Measurements from ENCODE around the gene CEMIP2. TPM values are rescaled to one million over a fixed set of nuclear protein-coding genes. Genes with fewer than 3 reads are reported as not detected.

CEMIP2 gene
- total RNA-seq, 3 donors from 2014 or later: 79.0 to 144 (median 81.2) TPM

GRCh38 chr9:71726723-71727122, 41.6 kb downstream of the CEMIP2 start:
- Histone ChIP-seq H3K27me3 (no peaks in the 10 kb centered on the region), H3K4me3 (no peak overlapping the region), H3K9me3 (no peaks in the 10 kb centered on the region), H3K36me3 (no peaks in the 10 kb centered on the region), H3K4me1 (no peaks in the 10 kb centered on the region), H3K27ac (peak overlapping the region in 1 of 2 donors; percentile 37)
- intact Hi-C loops (cut with DNase I; ENCODE audit: low total_unique reads): loop anchor here (5.0 kb wide), 1 partner anchor 1171 kb away; no protein-coding TSS in a partner anchor
- no peak for DNase-seq (ENCODE audit: low spot score in 2 of 2)
- no peak for TF ChIP-seq POLR2A (IDR thresholded peaks at IDR 0.05)
- TF ChIP-seq, protein P1, sequence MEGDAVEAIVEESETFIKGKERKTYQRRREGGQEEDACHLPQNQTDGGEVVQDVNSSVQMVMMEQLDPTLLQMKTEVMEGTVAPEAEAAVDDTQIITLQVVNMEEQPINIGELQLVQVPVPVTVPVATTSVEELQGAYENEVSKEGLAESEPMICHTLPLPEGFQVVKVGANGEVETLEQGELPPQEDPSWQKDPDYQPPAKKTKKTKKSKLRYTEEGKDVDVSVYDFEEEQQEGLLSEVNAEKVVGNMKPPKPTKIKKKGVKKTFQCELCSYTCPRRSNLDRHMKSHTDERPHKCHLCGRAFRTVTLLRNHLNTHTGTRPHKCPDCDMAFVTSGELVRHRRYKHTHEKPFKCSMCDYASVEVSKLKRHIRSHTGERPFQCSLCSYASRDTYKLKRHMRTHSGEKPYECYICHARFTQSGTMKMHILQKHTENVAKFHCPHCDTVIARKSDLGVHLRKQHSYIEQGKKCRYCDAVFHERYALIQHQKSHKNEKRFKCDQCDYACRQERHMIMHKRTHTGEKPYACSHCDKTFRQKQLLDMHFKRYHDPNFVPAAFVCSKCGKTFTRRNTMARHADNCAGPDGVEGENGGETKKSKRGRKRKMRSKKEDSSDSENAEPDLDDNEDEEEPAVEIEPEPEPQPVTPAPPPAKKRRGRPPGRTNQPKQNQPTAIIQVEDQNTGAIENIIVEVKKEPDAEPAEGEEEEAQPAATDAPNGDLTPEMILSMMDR (IDR thresholded peaks at IDR 0.05): no peak
- TF ChIP-seq POLR2AphosphoS5 (IDR thresholded peaks at IDR 0.05): no peak

DNA sequence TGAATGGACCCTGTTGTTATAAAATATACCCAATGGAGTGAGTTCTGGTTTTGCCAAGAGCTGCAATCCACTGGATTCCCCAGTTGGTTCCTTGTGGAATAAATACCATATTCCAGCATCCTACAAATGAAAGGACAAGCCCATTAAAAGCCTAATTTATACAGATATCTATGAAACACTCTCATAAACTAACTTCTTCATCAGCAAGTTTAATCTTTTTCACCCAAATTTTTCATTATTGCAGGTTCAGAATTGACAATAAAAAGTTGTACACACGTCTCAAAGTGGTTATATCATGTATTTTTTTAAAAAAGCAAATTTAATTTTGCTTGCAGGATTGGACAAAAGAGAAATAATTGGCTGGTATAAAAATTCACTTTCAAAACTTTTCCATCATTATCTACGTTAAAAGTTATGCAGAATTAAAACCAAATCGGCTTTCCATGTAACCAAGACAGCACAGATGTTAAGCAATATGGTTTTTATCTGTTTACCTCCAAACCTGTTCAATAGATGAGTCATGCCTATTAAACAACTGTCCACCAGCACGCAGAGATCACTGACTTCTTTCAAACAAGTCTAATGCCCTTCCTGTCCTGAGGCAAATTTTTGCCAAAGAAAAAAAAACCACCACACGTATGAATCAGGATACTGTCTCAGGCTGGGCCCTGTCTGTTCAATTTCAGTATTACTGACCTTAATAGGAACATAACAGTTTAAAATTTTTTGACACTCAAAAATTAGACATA, 42.5 kb downstream of the CEMIP2 start:
- no peak overlapping the region for H3K4me3 ChIP-seq
- no peaks in the 10 kb centered on the region for H3K36me3 ChIP-seq
- peak in 1 of 2 donors; percentile 56 for DNase-seq (ENCODE audit: low spot score in 2 of 2)
- H3K27me3 ChIP-seq: no peaks in the 10 kb centered on the region
- no peak for TF ChIP-seq POLR2AphosphoS5 (IDR thresholded peaks at IDR 0.05)
- TF ChIP-seq, protein P1 (IDR thresholded peaks at IDR 0.05): no peak
- no peak for TF ChIP-seq POLR2A (IDR thresholded peaks at IDR 0.05)
- H3K9me3 ChIP-seq: no peaks in the 10 kb centered on the region
- intact Hi-C loops (cut with DNase I; ENCODE audit: low total_unique reads): loop anchor here (5.0 kb wide), 1 partner anchor 1172 kb away; no protein-coding TSS in a partner anchor
- H3K4me1 ChIP-seq: no peaks in the 10 kb centered on the region
- peak overlapping the region in 1 of 2 donors; percentile 37 for H3K27ac ChIP-seq

GRCh38 chr9:71721855-71722254, 46.5 kb downstream of the CEMIP2 start:
- Histone ChIP-seq H3K27ac (no peak overlapping the region), H3K9me3 (no peaks in the 10 kb centered on the region), H3K4me3 (no peak overlapping the region), H3K27me3 (no peaks in the 10 kb centered on the region), H3K36me3 (no peaks in the 10 kb centered on the region), H3K4me1 (no peaks in the 10 kb centered on the region)
- no peak for TF ChIP-seq POLR2A (IDR thresholded peaks at IDR 0.05)
- no peak for TF ChIP-seq POLR2AphosphoS5 (IDR thresholded peaks at IDR 0.05)
- TF ChIP-seq, protein P1 (IDR thresholded peaks at IDR 0.05): no peak
- DNase-seq (ENCODE audit: low spot score in 2 of 2): no peak
- intact Hi-C loops (cut with DNase I; ENCODE audit: low total_unique reads): no loop called here

- Histone ChIP-seq H3K9me3 (no peaks in the 10 kb centered on the region), H3K27ac (peak overlapping the region; percentile 44 to 49), H3K27me3 (no peaks in the 10 kb centered on the region), H3K36me3 (no peaks in the 10 kb centered on the region), H3K4me1 (no peaks in the 10 kb centered on the region), H3K4me3 (peak overlapping the region in 1 of 3 donors; percentile 3)
- intact Hi-C loops (cut with DNase I; ENCODE audit: low total_unique reads): loop anchor here (5.0 kb wide), 1 partner anchor 258 kb away; no protein-coding TSS in a partner anchor
- no peak for DNase-seq (ENCODE audit: low spot score in 2 of 2)
- TF ChIP-seq, protein P1 (IDR thresholded peaks at IDR 0.05): no peak
Observed at GRCh38 chr9:71719562-71719961, 48.8 kb downstream of the CEMIP2 start.

GRCh38 chr9:71719088-71719487, 49.2 kb downstream of the CEMIP2 start:
- no peak overlapping the region for H3K4me3 ChIP-seq
- TF ChIP-seq, protein P1 (IDR thresholded peaks at IDR 0.05): no peak
- TF ChIP-seq POLR2AphosphoS5 (IDR thresholded peaks at IDR 0.05) (no peak), POLR2A (IDR thresholded peaks at IDR 0.05) (no peak)
- intact Hi-C loops (cut with DNase I; ENCODE audit: low total_unique reads): loop anchor here (5.0 kb wide), 1 partner anchor 258 kb away; no protein-coding TSS in a partner anchor
- peak overlapping the region in 1 of 2 donors; percentile 44 for H3K27ac ChIP-seq
- H3K27me3 ChIP-seq: no peaks in the 10 kb centered on the region
- H3K36me3 ChIP-seq: no peaks in the 10 kb centered on the region
- no peak for DNase-seq (ENCODE audit: low spot score in 2 of 2)
- no peaks in the 10 kb centered on the region for H3K9me3 ChIP-seq
- H3K4me1 ChIP-seq: no peaks in the 10 kb centered on the region
